ENCODE results near the gene C11orf68.
"Not testable (repeated sequence)": the region's sequence is repeated elsewhere in the genome, so short reads cannot be mapped to it uniquely, and the experiment has no call there.

The C11orf68 gene

DNA sequence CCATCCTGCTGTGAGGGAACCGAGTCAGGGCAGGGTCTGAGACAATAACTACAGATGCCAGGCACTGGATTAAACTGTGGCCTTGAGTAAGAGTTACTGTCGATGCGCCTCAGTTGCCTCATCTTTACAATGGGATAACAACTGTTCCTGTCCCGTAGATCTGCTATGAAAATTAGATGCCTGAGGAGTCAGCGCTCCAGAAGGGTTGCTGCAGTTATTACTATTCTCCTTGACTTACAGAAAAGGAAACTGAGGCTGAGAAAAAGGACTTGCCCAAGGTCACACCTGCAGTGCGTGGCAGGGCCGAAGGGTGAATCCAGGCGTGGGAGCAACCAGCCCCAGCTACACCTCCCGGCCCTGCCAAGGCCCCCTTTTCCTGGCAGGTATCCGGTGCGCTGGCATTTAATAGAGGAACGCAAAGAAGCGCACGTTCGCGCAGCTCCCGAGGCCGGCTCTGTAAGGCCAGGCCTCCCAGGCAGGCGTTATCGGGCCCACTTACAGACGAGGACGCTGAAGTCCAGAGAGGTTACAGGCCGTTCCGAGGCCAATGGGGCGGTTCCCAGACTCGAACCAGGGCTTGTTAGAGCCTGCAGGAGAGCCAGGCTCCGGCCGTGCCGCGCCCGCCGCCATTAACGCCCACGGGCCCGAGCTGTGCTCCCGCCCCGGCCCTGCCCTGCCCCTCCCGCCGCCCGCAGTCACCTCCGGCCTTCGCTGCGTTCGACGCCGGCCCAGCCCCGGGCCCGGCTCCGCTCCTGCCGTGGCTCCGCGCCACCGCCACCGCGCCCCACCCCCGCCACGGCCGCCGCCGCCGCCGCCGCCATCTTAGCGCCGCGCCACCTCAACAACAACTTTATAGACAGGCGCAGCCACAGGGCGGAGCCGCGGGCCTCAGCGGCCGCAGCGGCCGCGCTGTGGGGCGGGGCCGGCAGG, at the start of gene C11orf68:
C11orf68 (minus strand) TSS at position 852 of the 930 bp plus-strand sequence; CDS start at position 821, 31 bp downstream.
- no peak for DNase-seq (ENCODE audit: low read depth in 2 of 2)

DNA sequence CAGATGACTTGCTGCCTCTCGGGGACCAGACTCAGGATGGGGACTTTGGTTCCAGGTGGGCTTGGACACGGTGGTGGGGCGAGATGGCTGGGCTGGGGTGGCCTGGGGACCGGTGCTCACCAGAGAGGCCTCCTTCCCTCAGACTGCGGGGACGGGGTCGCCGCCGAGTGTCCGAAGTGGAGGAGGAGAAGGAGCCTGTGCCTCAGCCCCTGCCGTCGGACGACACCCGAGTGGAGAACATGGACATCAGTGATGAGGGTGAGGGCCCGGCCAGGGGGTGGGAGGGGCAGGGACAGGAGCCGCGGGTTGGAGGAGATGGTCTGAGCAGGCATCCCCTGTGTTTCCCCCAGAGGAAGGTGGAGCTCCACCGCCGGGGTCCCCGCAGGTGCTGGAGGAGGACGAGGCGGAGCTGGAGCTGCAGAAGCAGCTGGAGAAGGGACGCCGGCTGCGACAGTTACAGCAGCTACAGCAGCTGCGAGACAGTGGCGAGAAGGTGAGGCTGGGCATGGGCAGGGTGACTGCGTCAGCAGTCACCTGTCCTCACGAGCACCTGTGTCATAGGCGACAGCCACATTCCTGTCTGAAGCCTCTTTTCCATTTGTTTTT, 48.6 kb upstream of the C11orf68 start:
- DNase-seq (ENCODE audit: low read depth in 2 of 2): no peak

DNA sequence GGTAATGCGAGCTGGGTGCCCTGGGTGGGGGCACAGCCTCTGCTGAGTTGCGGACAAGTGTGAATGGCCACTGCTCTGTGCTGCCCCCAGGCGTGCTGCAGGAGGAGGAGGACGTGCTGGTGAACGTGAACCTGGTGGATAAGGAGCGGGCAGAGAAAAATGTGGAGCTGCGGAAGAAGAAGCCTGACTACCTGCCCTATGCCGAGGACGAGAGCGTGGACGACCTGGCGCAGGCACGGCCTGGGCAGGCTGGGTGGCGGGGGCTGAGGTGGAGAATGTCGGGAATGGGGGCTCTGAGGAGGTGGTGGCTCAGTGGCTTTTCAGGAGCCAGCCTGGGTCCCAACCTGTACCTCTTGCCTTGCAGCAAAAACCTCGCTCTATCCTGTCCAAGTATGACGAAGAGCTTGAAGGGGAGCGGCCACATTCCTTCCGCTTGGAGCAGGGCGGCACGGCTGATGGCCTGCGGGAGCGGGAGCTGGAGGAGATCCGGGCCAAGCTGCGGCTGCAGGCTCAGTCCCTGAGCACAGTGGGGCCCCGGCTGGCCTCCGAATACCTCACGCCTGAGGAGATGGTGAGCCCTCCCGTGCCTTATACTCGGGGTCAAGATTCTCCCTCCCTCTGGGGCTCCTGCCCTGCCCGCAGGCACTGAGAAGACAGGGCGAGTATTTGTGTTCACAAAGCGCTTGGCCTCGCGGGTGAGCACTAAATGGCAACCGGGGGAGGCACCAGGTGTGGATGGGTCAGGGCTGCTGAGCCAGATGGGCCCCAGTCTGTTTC, 47.3 kb upstream of the C11orf68 start:
- no peak for DNase-seq (ENCODE audit: low read depth in 2 of 2)

GRCh38 chr11:65964906-65965305, 46.0 kb upstream of the C11orf68 start:
- no peak for DNase-seq (ENCODE audit: low read depth in 2 of 2)

DNA sequence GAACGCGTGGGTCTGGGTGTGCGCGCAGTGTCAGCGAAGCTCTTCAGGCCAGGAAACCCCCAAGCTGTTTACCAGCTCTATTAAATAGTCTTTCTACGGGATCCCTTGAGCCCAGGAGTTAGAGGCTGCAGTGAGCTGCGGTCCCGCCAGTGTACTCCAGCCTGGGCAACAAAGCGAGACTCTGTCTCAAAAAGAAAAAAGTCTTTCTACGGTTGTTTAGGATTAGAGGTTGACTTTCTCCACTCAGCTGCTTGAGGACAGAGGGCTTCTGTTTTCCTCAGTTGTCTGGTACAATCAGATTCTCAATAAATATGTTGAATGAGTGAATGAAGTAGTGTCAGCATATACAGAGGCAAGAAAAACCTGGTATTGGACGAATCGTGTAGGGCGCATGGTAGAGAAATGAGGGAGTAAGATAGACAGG, 43.3 kb upstream of the C11orf68 start:
- DNase-seq (ENCODE audit: low read depth in 2 of 2): no peak

DNA sequence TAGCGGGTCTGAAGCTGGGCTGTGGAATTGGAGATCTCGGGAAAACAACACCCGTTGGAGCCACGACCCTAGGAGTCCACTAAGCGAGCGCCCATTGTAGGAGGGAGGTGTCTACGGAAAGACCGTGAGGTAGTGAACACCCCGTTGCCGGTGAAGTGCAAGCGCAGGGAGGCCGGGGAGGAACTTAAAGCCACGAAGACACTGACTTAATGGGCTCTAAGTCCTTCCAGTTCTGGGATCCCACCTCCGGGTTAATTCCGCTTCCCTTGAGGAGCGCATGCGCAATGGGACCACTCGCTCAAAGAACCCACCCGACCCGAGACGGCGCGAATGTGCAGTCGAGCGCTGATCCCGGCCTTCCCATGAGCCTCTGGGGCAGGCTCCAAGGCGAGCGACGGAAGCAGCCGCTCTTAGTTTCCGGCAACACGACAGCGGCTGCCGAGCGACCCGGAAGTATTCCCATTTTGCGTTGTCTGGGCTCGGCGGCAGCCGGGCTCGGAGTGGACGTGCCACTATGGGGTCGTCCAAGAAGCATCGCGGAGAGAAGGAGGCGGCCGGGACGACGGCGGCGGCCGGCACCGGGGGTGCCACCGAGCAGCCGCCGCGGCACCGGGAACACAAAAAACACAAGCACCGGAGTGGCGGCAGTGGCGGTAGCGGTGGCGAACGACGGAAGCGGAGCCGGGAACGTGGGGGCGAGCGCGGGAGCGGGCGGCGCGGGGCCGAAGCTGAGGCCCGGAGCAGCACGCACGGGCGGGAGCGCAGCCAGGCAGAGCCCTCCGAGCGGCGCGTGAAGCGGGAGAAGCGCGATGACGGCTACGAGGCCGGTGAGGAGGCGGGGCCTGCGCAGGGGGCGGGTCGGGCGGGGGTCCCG, 42.6 kb upstream of the C11orf68 start, which contains the start of gene SART1:
SART1 (plus strand) TSS at position 468 of the 874 bp plus-strand sequence; CDS start at position 515, 47 bp downstream.
- DNase-seq (ENCODE audit: low read depth in 2 of 2): peak; percentile 92 to 93

- DNase-seq (ENCODE audit: low read depth in 2 of 2): no peak
Observed at GRCh38 chr11:65960824-65961266, 42.0 kb upstream of the C11orf68 start.

GRCh38 chr11:65958774-65959420, 40.0 kb upstream of the C11orf68 start:
- DNase-seq (ENCODE audit: low read depth in 2 of 2): no peak

GRCh38 chr11:65958291-65958690, 39.4 kb upstream of the C11orf68 start:
- DNase-seq (ENCODE audit: low read depth in 2 of 2): no peak

- DNase-seq (ENCODE audit: low read depth in 2 of 2): no peak
Observed at GRCh38 chr11:65954771-65955170, 35.9 kb upstream of the C11orf68 start.

- no peak for DNase-seq (ENCODE audit: low read depth in 2 of 2)
Observed at GRCh38 chr11:65953471-65953870, 34.6 kb upstream of the C11orf68 start.

DNA sequence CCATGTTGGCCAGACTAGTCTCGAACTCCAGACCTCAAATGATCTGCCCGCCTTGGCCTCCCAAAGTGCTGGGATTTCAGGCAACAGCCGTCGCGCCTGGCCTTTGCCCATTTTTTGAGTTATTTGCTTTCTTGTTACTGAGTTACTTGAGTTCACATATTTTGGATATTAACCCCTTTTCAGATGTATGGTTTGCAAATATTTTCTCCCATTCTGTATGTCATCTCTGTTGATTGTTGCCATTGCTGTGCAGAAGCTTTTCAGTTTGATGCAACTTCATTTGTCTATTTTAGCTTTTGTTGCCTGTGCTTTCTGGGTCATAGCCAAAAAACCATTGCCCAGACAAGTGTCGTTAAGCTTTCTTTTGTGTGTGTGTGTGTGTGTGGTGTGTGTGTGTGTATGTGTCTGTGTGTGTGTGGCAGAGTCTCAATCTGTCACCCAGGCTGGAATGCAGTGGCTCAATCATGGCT, 33.2 kb upstream of the C11orf68 start:
- DNase-seq (ENCODE audit: low read depth in 2 of 2): no peak

- not testable (repeated sequence) for DNase-seq (ENCODE audit: low read depth in 2 of 2)
Observed at GRCh38 chr11:65951641-65952040, 32.8 kb upstream of the C11orf68 start.

DNA sequence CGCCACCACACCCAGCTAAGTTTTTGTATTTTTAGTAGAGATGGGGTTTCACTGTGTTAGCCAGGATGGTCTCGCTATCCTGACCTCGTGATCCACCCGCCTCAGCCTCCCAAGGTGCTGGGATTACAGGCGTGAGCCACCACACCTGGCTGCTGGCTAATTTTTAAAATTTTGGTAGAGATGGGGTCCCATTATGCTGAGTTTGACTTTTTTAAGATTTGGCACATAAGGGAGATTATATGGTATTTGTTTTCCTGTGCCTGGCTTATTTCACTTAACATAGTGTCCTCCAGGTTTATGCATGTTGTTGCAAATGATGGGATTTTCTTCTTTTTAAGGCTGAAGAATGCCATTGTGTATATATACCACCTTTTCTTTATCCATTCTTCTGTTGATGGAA, 31.8 kb upstream of the C11orf68 start:
- DNase-seq (ENCODE audit: low read depth in 2 of 2): not testable (repeated sequence)

DNA sequence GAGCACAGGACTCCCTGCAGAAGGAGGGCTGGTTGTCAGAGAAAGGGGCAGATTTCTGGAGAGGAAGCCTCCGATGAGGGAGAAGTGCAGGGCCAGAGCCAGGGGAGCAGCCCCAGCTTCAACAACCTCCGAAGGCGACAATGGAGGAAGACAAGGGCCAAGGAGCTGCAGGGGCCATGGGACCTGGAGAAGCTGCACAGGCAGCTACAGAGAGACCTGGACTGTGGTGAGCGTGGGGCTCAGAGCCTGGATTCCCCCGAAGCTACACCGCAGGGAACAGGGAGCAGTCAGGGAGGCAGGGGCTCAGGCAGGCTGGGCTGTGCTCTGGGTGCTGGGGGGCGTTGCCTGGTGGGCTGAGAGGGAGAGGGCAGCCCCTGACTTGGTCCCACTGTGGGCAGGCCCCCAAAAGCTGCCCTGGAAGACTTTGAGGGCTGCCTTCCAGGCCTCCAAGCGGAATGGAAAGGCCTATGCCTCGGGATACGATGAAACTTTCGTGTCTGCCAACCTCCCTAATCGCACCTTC, 28.8 kb upstream of the C11orf68 start:
- DNase-seq (ENCODE audit: low read depth in 2 of 2): no peak

DNA sequence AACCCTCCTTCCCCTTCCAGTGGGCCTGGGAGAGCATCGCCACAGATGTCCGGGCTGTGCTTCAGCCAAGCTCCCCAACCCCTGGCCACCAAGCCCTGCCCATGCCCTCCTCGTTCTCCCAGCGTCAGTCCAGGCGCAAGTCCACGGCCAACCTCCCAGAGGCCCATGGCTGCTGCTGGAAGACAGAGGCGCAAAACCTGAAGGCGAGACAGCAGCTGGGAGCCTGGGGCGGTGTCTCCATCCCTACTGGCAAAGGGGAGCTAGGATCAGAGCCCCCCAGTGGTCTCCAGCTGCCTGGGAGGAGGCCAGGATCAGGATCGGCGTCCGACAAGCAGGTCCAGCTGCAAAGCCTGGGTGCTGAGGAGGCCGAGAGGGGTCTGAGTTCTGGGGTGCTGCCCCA, 28.3 kb upstream of the C11orf68 start:
- DNase-seq (ENCODE audit: low read depth in 2 of 2): no peak

DNA sequence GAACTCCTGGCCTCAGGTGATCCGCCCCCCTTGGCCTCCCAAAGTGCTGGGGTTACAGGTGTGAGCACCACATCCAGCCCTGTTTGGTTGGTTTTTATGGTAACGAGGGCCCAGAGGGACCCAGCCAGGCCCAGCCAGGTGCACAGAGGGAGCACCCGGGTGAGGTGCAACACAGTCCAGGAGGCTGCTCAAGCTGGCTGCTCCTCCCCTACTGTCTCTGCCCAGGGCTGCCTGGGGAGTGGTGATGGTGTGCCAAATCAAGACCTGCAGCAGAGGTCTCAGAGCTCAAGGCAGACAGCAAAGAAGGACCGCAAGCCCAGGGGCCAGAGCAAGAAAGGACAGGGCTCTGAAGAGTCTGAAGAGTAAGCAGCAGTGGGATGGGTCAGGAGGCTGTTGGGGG, 27.8 kb upstream of the C11orf68 start:
- no peak for DNase-seq (ENCODE audit: low read depth in 2 of 2)

DNA sequence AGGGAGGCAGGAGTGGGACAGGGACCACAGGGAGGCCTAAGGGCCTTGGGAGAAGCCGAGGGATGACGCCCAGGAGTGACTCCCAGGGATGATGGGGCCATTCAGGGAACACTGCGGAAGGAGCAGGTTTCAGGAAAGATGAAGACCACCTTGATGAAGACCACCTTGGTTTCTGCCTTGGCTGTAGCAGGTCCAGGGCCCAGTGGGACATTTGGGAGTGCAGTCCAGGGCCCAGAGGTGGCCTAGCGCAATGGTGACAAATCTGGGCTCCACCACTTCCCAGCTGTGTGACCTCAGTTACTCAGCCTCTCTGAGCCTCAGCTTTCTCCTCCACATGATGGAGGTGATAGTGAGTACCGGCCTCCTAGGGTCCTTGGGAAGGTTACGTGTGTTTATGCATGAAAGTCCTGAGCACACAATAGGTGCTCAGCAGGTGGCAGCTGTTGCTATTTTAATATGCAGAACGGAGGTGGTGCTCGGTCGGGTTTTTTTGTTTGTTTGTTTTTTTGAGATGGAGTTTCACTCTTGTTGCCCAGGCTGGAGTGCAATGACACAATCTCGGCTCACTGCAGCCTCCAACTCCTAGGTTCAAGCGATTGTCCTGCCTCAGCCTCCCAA, 27.2 kb upstream of the C11orf68 start:
- DNase-seq (ENCODE audit: low read depth in 2 of 2): no peak

- DNase-seq (ENCODE audit: low read depth in 2 of 2): no peak
Observed at GRCh38 chr11:65945430-65945911, 26.6 kb upstream of the C11orf68 start, which contains the start of gene TSGA10IP. Gene TSGA10IP (plus strand): TSS chr11:65945480. CDS start chr11:65945676, 196 bp downstream.

Data from activated CD4-positive, alpha-beta T cell treated with anti-CD3 and anti-CD28 coated beads for 24 hours (primary cell).